Fibroblast of skin of right biceps (primary cell): Measurements from ENCODE around the gene PCDHGC5.

Experiments
- DNase-seq: peaks from one replicate; pipeline ENCODE4 v3.0.0-alpha.2; 2013

PCDHGC5 gene

GRCh38 chr5:141513627-141514329 lies 24.9 kb downstream of the PCDHGC5 start:
- peak; percentile 89 for DNase-seq

- peak; percentile 73 for DNase-seq
Observed at GRCh38 chr5:141514330-141515133, 25.7 kb downstream of the PCDHGC5 start.

- DNase-seq, result no peak
Observed at GRCh38 chr5:141515141-141515540, 26.3 kb downstream of the PCDHGC5 start.

- no peak for DNase-seq
Observed at GRCh38 chr5:141515946-141516671, 27.2 kb downstream of the PCDHGC5 start.

- no peak for DNase-seq
Observed at GRCh38 chr5:141516672-141517025, 27.8 kb downstream of the PCDHGC5 start.

GRCh38 chr5:141517312-141517711 lies 28.4 kb downstream of the PCDHGC5 start:
- DNase-seq, result no peak

- peak; percentile 77 for DNase-seq
Observed at GRCh38 chr5:141517880-141518617, 29.2 kb downstream of the PCDHGC5 start.

GRCh38 chr5:141518618-141519015 lies 29.7 kb downstream of the PCDHGC5 start:
- DNase-seq, result peak; percentile 36

GRCh38 chr5:141519605-141520565 lies 31.0 kb downstream of the PCDHGC5 start:
- no peak for DNase-seq

- peak; percentile 99 for DNase-seq
Observed at GRCh38 chr5:141521244-141521781, 32.4 kb downstream of the PCDHGC5 start.

GRCh38 chr5:141522301-141522700 lies 33.4 kb downstream of the PCDHGC5 start:
- DNase-seq, result no peak

GRCh38 chr5:141523991-141524390 lies 35.1 kb downstream of the PCDHGC5 start:
- no peak for DNase-seq

GRCh38 chr5:141524604-141525597 lies 36.0 kb downstream of the PCDHGC5 start:
- DNase-seq, result peak; percentile 98

GRCh38 chr5:141525653-141526052 lies 36.8 kb downstream of the PCDHGC5 start:
- peak; percentile 17 for DNase-seq

GRCh38 chr5:141527426-141527825 lies 38.5 kb downstream of the PCDHGC5 start:
- no peak for DNase-seq

- DNase-seq, result peak; percentile 31
Observed at GRCh38 chr5:141528291-141528984, 39.6 kb downstream of the PCDHGC5 start.

GRCh38 chr5:141529002-141529401 lies 40.1 kb downstream of the PCDHGC5 start:
- DNase-seq, result peak; percentile 84

- DNase-seq, result no peak
Observed at GRCh38 chr5:141529873-141530272, 41.0 kb downstream of the PCDHGC5 start.

- no peak for DNase-seq
Observed at GRCh38 chr5:141532726-141533125, 43.8 kb downstream of the PCDHGC5 start.
